Ishikawa (cell line): ENCODE results near the gene AATF.

Source experiments
- CEBPB ChIP-seq: IDR thresholded peaks from 2 replicates; pipeline ENCODE4 v1.6.1; 2012
- CREB1 ChIP-seq: IDR thresholded peaks from 2 replicates; pipeline ENCODE4 v1.6.1; 2012; ENCODE audit warnings: low read depth
- EGR1 ChIP-seq: IDR thresholded peaks from 2 replicates; pipeline ENCODE4 v1.6.1; 2012
- EP300 ChIP-seq: IDR thresholded peaks from 2 replicates; pipeline ENCODE4 v1.6.1; 2012; ENCODE audit warnings: borderline replicate concordance
- FOXM1 ChIP-seq: IDR thresholded peaks from 2 replicates; pipeline ENCODE4 v1.6.1; 2012; ENCODE audit warnings: low read depth, borderline replicate concordance
- NFIC ChIP-seq: IDR thresholded peaks from 2 replicates; pipeline ENCODE4 v1.6.1; 2012
- TAF1 ChIP-seq: IDR thresholded peaks from 2 replicates; pipeline ENCODE4 v1.6.1; 2012; ENCODE audit warnings: low read depth, mild to moderate bottlenecking
- TCF12 ChIP-seq: IDR thresholded peaks from 2 replicates; pipeline ENCODE4 v1.6.1; 2012; ENCODE audit warnings: low read depth
- TEAD4 ChIP-seq: IDR thresholded peaks from 2 replicates; pipeline ENCODE4 v1.6.1; 2012
- USF1 ChIP-seq: IDR thresholded peaks from 2 replicates; pipeline ENCODE4 v1.6.1; 2012
- YY1 ChIP-seq: IDR thresholded peaks from 2 replicates; pipeline ENCODE4 v1.6.1; 2012; ENCODE audit warnings: low read depth
- ZBTB7A ChIP-seq: IDR thresholded peaks from 2 replicates; pipeline ENCODE4 v1.6.1; 2012; ENCODE audit warnings: low read depth
- TF ChIP-seq, protein P1 (sequence below): IDR thresholded peaks from 2 replicates; pipeline ENCODE4 v1.6.1; 2012; ENCODE audit warnings: low read depth, mild to moderate bottlenecking
- TF ChIP-seq, protein P2 (sequence below): IDR thresholded peaks from 2 replicates; pipeline ENCODE4 v1.6.1; 2012

AATF gene

DNA sequence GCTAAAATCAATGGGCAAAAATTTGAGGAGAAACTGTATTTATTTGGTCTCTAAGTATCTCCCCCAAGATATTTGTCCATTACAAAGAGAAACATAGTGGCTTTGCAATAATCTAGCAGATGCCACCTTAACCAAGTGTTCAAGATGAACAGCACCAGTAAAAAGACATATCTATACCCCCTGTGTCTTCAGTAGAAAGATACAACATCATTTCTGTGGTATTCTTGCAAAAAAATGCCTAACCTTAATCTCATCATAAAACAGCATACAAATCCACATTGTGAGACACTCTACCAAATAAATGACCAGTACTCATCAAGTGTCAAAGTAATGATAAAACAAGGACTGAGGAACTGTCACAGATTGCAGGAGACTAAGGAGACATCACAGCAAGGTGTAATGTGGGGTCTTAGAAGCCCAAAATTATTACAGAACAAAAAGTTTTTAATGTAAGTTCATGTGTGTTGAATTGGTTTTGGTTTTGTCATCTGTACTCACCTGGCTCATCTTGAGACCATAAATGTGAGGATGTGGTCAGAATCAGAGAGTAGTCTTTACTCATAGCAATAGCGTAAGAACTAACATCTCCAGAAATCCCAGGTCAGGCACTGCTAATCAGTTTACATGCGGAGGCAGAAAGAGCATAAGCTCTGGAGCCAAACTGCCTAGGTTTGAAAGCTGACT is 77.2 kb downstream of the AATF start:
- TF ChIP-seq CREB1 (no peak), TAF1 (no peak), EGR1 (no peak), USF1 (no peak), YY1 (no peak), TEAD4 (no peak), CEBPB (no peak), ZBTB7A (no peak), TCF12 (no peak), NFIC (no peak), FOXM1 (no peak)
- TF ChIP-seq, protein P1, sequence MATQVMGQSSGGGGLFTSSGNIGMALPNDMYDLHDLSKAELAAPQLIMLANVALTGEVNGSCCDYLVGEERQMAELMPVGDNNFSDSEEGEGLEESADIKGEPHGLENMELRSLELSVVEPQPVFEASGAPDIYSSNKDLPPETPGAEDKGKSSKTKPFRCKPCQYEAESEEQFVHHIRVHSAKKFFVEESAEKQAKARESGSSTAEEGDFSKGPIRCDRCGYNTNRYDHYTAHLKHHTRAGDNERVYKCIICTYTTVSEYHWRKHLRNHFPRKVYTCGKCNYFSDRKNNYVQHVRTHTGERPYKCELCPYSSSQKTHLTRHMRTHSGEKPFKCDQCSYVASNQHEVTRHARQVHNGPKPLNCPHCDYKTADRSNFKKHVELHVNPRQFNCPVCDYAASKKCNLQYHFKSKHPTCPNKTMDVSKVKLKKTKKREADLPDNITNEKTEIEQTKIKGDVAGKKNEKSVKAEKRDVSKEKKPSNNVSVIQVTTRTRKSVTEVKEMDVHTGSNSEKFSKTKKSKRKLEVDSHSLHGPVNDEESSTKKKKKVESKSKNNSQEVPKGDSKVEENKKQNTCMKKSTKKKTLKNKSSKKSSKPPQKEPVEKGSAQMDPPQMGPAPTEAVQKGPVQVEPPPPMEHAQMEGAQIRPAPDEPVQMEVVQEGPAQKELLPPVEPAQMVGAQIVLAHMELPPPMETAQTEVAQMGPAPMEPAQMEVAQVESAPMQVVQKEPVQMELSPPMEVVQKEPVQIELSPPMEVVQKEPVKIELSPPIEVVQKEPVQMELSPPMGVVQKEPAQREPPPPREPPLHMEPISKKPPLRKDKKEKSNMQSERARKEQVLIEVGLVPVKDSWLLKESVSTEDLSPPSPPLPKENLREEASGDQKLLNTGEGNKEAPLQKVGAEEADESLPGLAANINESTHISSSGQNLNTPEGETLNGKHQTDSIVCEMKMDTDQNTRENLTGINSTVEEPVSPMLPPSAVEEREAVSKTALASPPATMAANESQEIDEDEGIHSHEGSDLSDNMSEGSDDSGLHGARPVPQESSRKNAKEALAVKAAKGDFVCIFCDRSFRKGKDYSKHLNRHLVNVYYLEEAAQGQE: no peak
- TF ChIP-seq, protein P2, sequence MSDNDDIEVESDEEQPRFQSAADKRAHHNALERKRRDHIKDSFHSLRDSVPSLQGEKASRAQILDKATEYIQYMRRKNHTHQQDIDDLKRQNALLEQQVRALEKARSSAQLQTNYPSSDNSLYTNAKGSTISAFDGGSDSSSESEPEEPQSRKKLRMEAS: no peak

DNA sequence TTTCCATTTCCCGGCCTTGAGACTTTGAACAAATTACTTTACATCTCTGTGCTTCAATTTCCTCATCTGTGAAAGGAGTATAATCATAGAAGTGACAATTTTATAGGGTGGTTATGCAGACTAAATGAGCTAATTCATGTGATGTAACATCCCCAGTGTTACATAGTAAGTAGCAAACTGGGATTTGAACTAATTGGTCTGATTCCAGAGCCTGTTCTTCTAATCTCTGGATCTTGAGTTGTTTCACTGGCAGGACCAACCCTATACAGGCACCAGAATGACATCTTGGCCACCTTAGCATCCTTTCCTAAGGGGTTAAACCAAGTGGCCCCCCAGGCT is 77.7 kb downstream of the AATF start:
- TF ChIP-seq USF1: no peak
- TF ChIP-seq FOXM1: no peak
- no peak for TF ChIP-seq CREB1
- no peak for TF ChIP-seq CEBPB
- TF ChIP-seq TCF12: no peak
- no peak for TF ChIP-seq NFIC
- no peak for TF ChIP-seq EGR1
- no peak for TF ChIP-seq TAF1
- TF ChIP-seq, protein P2: no peak
- TF ChIP-seq, protein P1: no peak

DNA sequence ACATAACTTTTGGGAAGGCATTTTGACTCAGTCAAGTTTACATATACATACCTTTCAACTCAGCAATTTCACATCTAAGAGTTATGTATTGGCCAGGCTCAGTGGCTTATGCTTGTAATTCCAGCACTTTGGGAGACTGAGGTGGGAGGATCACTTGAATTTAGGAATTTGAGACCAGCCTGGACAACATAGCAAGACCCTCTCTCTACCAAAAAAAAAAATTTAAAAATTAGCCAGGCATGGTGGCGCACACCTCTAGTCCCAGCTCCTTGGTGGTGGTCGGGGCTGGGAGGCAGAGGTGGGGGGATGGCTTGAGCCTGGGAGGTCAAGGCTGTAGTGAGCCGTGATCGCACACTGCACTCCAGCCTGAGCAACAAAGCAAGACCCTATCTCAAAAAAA is 79.3 kb downstream of the AATF start:
- no peak for TF ChIP-seq TEAD4
- no peak for TF ChIP-seq EP300
- no peak for TF ChIP-seq TAF1
- no peak for TF ChIP-seq ZBTB7A
- TF ChIP-seq CEBPB: no peak
- TF ChIP-seq FOXM1: no peak
- no peak for TF ChIP-seq NFIC
- no peak for TF ChIP-seq CREB1

DNA sequence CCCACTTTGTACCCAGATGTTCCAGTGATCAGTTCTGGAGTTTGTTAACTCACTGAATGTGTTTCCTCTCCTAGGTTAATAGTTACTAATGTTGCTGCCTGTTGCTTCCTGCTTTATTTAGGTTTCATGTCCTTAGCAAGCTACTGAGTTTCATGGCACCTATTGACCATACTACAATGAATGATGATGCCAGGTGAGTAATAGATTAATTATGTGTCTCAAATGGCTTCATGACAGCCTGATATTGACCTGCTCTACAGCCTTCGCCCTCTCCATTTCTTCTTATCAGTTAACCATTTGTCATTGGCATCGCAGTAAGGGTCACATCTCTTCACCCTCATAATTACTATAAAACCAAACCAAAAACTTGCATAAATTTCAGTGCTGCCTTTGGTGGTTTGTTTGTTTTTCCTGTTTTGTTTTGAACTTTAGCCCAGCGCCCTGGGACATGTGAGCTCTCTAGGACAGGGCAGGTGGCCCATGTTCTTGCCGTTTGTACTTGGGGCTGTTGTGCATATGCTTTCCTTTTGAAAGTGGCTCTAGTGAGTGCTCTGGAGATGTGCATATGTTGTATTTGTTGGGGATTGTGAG is 82.8 kb downstream of the AATF start:
- TF ChIP-seq, protein P2: no peak
- TF ChIP-seq FOXM1 (no peak), TEAD4 (no peak), CEBPB (no peak), EP300 (no peak), CREB1 (no peak), EGR1 (no peak), YY1 (no peak), USF1 (no peak), ZBTB7A (no peak)
- TF ChIP-seq, protein P1: no peak
